M059J (cell line): ENCODE measurements around the gene TNFSF13. TPM values are rescaled to one million over a fixed set of nuclear protein-coding genes. Genes with fewer than 3 reads are reported as not detected.

Source experiments
- DNase-seq: peaks from one replicate; pipeline ENCODE4 v3.0.0-alpha.2; 2012; ENCODE audit warnings: low read depth
- total RNA-seq: library from RNA; depleted of rRNA; stranded (reverse); fragments of >200 nt; shearing (Covaris generic); gene quantifications from 2 replicates; pipeline ENCODE4 v1.2.3, GENCODE V29; 2014; rRNA removed

TNFSF13 gene
- total RNA-seq = 3.2 and 4.2 TPM in 2 replicates

GRCh38 chr17:7558544-7559319 is at the start of gene TNFSF13:
TNFSF13 (plus strand) TSS chr17:7558750; CDS start chr17:7559040, 290 bp downstream.
- no peak for DNase-seq

GRCh38 chr17:7508846-7509245 is 49.7 kb upstream of the TNFSF13 start:
- DNase-seq = no peak

GRCh38 chr17:7509937-7510336 is 48.6 kb upstream of the TNFSF13 start:
- DNase-seq = no peak

GRCh38 chr17:7511108-7511507 is 47.4 kb upstream of the TNFSF13 start:
- DNase-seq = no peak

- no peak for DNase-seq
Observed at GRCh38 chr17:7512105-7512504, 46.4 kb upstream of the TNFSF13 start.

- DNase-seq = no peak
Observed at GRCh38 chr17:7512824-7513540, 45.6 kb upstream of the TNFSF13 start.

- DNase-seq = no peak
Observed at GRCh38 chr17:7513850-7514419, 44.6 kb upstream of the TNFSF13 start.

- no peak for DNase-seq
Observed at GRCh38 chr17:7515911-7516610, 42.5 kb upstream of the TNFSF13 start.

- DNase-seq = no peak
Observed at GRCh38 chr17:7523033-7523432, 35.5 kb upstream of the TNFSF13 start.

- DNase-seq = no peak
Observed at GRCh38 chr17:7528842-7529241, 29.7 kb upstream of the TNFSF13 start.

GRCh38 chr17:7530023-7530900 is 28.3 kb upstream of the TNFSF13 start:
- DNase-seq = no peak

GRCh38 chr17:7538050-7538449 is 20.5 kb upstream of the TNFSF13 start:
- DNase-seq = no peak

- peak; percentile 25 for DNase-seq
Observed at GRCh38 chr17:7538891-7539545, 19.5 kb upstream of the TNFSF13 start.

GRCh38 chr17:7541074-7541621 is 17.4 kb upstream of the TNFSF13 start:
- no peak for DNase-seq

- DNase-seq = no peak
Observed at GRCh38 chr17:7544911-7545310, 13.6 kb upstream of the TNFSF13 start.

- DNase-seq = peak; percentile 36
Observed at GRCh38 chr17:7548585-7549400, 9.8 kb upstream of the TNFSF13 start, which contains the start of gene TNFSF12. TNFSF12 (plus strand) TSS chr17:7549058; CDS start chr17:7549154, 96 bp downstream.

- no peak for DNase-seq
Observed at GRCh38 chr17:7549401-7550055, 9.0 kb upstream of the TNFSF13 start.

GRCh38 chr17:7550344-7550743 is 8.2 kb upstream of the TNFSF13 start:
- no peak for DNase-seq

GRCh38 chr17:7551396-7551795 is 7.2 kb upstream of the TNFSF13 start:
- no peak for DNase-seq
